GM12892 (cell line): ENCODE results near the gene TARS1.

Experiments used
- DNase-seq: peaks from one replicate; pipeline ENCODE4 v3.0.0; 2011; ENCODE audit not compliant: insufficient read length
- FAIRE-seq: peaks from 2 replicates; lab custom pipeline; 2011; peaks lifted over from hg19 to GRCh38; lab: Jason Lieb, UNC
- POLR2A ChIP-seq: IDR thresholded peaks from 2 replicates; pipeline ENCODE4 v1.6.1; 2011; ENCODE audit warnings: low read depth, low read length, control low read depth
- POLR2AphosphoS5 ChIP-seq: IDR thresholded peaks from 2 replicates; pipeline ENCODE4 v1.6.1; 2011; ENCODE audit warnings: low read depth, low read length, control low read depth
- TAF1 ChIP-seq: IDR thresholded peaks from 2 replicates; pipeline ENCODE4 v1.6.1; 2011; ENCODE audit warnings: low read depth, mild to moderate bottlenecking, control low read depth, low read length, borderline replicate concordance

TARS1 gene

DNA sequence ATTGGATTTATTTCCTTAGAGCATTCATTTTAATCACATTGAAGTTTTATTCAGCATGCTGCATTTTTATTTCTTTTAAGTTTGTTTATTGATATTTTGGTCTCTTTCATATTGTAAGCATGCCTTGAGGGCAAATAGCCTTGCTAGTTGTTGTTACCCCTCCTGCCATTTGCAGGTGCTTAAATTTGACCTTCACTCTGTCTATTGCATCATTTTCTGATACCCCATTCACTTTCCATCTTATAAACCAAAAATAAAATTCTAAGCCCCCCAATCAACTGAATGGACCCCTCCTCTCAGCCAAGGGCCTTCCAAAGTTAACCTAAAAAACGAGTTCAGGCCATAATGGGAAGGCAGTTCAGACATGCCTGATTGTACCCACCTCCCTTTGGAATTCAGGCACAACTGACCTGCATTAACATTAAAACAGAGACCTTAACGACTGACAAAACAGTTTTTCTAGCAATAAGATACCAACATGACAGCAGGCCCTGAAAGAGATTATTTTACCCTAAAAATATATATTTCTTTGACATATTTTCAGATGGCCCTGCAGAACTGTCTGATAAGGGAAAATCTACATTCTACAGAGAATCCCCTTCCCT is 32.1 kb downstream of the TARS1 start:
- no peak for FAIRE-seq
- DNase-seq = no peak
- TF ChIP-seq POLR2AphosphoS5 = no peak
- TF ChIP-seq POLR2A = no peak
- no peak for TF ChIP-seq TAF1

- TF ChIP-seq POLR2A = no peak
- FAIRE-seq (no peak), DNase-seq (no peak)
These were observed 33.2 kb downstream of the TARS1 start for GRCh38 chr5:33474004-33474403.

GRCh38 chr5:33474931-33475499 is 34.2 kb downstream of the TARS1 start:
- TF ChIP-seq POLR2A (no peak), POLR2AphosphoS5 (no peak), TAF1 (no peak)
- DNase-seq (no peak), FAIRE-seq (no peak)

DNA sequence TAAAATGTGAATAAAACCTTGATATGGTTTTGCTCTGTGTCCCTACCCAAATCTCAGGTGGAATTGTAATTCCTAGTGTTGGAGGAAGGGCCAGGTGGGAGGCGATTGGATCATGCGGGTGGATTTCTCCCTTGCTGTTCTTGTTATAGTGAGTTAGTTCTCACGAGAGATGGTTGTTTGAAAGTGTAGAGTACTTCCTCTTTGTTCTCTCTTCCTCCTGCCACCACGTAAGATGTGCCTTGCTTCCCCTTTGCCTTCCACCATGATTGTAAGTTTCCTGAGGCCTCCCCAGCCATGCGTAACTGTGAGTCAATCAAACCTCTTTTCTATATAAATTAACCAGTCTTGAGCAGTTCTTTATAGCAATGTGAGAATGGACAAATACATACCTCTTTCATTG is 34.9 kb downstream of the TARS1 start:
- FAIRE-seq (no peak), DNase-seq (no peak)
- TF ChIP-seq POLR2AphosphoS5 = no peak
- no peak for TF ChIP-seq POLR2A
- no peak for TF ChIP-seq TAF1

- FAIRE-seq = no peak
These were observed 36.2 kb downstream of the TARS1 start for GRCh38 chr5:33476992-33477391.

DNA sequence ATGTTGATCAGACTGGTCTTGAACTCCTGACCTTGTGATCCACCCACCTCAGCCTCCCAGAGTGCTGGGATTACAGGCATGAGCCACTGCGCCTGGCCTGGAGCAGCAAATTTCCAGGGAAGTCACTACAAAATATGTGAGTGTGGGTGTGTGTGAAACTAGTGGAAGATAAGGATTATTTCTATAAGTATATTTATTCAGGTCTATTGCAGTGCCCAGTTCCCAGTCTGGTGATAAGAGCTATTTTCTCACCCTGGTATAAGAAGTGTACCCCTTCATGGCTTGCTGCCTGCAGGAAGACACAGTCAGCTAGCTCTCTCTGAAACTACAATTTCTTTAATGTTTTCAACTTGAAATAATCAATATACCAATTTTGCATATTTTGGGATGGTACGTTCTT is 37.1 kb downstream of the TARS1 start:
- FAIRE-seq = no peak
- no peak for DNase-seq
- TF ChIP-seq POLR2AphosphoS5 (no peak), TAF1 (no peak), POLR2A (no peak)

More at GRCh38 chr5:33476992-33477391, 36.2 kb downstream of the TARS1 start:
- no peak for TF ChIP-seq POLR2A
- no peak for TF ChIP-seq POLR2AphosphoS5
- TF ChIP-seq TAF1 = no peak
- no peak for DNase-seq

GRCh38 chr5:33479311-33479710 is 38.5 kb downstream of the TARS1 start:
- DNase-seq = no peak
- FAIRE-seq = no peak
- TF ChIP-seq TAF1 (no peak), POLR2AphosphoS5 (no peak), POLR2A (no peak)

DNA sequence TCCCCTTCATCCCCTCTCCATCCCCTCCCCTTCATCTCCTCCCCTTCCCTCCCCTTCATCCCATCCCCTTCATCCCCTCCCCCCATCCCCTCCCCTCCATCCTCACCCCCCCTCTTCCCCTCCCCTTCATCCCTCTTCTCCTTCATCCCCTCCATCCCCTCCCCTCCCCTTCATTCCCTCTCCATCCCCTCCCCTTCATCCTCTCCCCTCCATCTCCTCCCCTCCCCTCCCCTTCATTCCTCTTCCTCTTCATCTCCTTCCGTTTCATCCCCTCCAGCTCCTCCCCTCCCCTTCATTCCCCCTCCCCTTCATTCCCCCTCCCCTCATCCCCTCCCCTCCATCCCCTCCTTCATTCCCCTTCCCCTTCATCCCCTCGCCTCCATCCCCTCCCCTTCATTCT is 40.1 kb downstream of the TARS1 start:
- no peak for DNase-seq
- no peak for FAIRE-seq
- no peak for TF ChIP-seq POLR2A
- no peak for TF ChIP-seq TAF1
- no peak for TF ChIP-seq POLR2AphosphoS5

- no peak for FAIRE-seq
- DNase-seq = no peak
- TF ChIP-seq TAF1 (no peak), POLR2A (no peak), POLR2AphosphoS5 (no peak)
These were observed 41.6 kb downstream of the TARS1 start for GRCh38 chr5:33482335-33482734.

DNA sequence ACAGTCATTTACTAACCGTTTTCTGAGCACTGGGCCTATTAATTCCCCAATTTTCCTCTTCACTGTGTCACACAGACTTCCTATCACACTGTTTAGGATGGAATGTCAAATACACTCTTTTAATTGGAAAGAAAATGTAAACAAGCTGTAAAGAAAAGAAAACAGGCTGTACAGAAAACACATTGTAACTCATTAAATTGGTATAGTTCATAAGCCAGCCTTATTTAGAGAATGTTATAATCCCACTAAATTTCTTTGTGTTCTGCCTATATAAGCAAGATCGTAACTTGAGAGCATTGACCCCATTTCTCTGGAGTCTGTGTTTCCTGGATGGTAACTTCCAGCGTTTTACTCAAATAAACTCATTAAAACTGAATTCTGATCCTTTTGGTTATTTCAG is 46.5 kb downstream of the TARS1 start:
- TF ChIP-seq POLR2AphosphoS5 (no peak), POLR2A (no peak), TAF1 (no peak)
- no peak for DNase-seq
- no peak for FAIRE-seq

DNA sequence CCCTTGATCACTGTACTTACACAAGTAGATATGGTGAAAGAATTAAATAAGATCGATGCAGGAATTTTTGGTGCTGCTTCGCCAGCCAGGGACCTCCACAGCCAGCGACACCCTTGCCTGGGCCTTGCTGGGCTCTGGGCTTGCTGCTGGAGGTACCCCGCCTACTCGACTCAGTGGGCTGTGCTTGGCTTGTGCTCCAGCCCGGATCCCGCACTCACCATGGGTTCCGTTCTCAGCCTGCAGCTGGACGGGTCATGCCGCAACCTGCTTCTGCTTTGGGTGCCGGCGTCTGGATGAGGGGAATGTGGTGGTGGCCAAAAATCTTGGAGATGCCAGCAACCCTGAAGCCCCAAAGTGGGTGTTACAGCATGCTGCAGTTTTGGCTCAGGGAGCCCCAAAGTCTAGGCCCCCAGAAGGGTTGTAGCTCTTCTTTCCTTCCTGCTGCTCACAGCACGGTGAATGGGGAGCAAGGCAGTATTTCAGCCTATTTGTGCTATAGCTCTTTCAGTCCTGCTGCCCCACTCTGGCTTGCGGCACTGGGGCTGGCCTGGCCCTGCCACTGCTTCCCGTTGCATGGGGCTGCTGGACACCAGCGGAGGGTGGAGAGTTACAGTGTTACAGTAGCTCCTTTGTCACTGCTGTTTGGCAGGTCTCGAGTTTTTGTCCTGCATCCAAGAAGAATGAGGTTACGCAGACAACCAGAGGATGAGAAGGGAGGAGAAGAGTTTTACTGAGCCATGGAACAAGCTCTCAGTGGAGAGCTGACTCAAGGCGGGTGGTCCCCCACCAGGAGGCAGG is 48.0 kb downstream of the TARS1 start:
- DNase-seq (no peak), FAIRE-seq (no peak)
- TF ChIP-seq POLR2AphosphoS5 = no peak
- no peak for TF ChIP-seq POLR2A
- no peak for TF ChIP-seq TAF1
